ENCODE measurements around the gene CYP20A1.

DNA sequence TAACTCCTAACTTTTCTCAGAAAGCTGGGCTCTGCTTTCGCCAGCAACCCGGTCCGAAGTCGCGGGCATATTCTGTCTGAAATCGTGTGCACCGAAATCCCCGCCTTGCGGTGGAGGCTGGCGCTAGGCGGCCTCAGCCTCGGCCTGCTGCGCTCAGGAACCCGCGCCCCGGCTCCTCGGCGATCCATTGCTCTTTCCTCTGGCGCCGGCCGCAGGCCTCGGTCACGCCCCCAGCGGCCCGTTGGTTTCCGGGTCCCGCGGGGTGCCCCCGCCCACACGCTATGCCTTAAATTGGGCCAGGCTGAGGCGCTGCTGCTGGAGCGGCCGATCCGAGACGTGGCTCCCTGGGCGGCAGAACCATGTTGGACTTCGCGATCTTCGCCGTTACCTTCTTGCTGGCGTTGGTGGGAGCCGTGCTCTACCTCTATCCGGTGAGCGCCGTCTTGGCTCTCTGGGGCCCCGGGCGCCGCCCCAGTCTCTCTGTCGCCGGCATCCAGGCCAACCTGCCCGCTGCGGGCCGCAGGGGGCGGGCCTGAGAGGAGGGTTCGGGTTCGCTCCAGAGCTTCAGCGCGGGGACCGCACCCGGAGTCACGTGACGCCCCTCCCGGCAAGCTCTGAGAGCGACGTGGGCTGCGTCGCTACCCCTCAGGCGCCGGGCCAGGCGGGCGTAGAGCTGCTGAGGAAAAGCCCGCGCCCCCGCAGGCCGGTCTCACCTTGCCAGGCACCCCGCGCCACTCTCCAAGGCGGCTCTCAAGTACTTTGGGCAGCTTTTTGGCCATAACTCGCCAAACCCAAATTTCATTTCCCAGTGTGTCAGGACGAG is at the start of gene CYP20A1:
- peak; percentile 60 for TF ChIP-seq POLR2A (IDR thresholded peaks at IDR 0.05)
- TF ChIP-seq, protein P1, sequence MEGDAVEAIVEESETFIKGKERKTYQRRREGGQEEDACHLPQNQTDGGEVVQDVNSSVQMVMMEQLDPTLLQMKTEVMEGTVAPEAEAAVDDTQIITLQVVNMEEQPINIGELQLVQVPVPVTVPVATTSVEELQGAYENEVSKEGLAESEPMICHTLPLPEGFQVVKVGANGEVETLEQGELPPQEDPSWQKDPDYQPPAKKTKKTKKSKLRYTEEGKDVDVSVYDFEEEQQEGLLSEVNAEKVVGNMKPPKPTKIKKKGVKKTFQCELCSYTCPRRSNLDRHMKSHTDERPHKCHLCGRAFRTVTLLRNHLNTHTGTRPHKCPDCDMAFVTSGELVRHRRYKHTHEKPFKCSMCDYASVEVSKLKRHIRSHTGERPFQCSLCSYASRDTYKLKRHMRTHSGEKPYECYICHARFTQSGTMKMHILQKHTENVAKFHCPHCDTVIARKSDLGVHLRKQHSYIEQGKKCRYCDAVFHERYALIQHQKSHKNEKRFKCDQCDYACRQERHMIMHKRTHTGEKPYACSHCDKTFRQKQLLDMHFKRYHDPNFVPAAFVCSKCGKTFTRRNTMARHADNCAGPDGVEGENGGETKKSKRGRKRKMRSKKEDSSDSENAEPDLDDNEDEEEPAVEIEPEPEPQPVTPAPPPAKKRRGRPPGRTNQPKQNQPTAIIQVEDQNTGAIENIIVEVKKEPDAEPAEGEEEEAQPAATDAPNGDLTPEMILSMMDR (IDR thresholded peaks at IDR 0.05) = peak; percentile 11 to 57 (median 40)
